K562 (cell line): ENCODE measurements around the gene BEND5. TPM values are rescaled to one million over a fixed set of nuclear protein-coding genes. Genes with fewer than 3 reads are reported as not detected.

ENCODE experiments used
- ATAC-seq: fragments of 200-7000 bp; cut with Tn5 transposase; 3 replicates; pipeline ENCODE4 v1.9.1; 2020; ENCODE audit warnings: moderate library complexity
- BruUV-seq: library from RNA; stranded (reverse); fragments of 400-500 nt; replicated peaks from 2 replicates; lab custom pipeline; 2021; lab: Mats Ljungman, UMichigan
- CTCF ChIA-PET: fragments of 300-600 bp; formaldehyde crosslinking; extraction: SDS; loops from one replicate; lab custom pipeline; 2021; ENCODE audit warnings: low intra/inter-chr PET ratio; lab: Yijun Ruan, JAX
- POLR2A ChIA-PET: fragments of 300-600, 350-650 bp; sonication (Branson Sonifier 250); formaldehyde crosslinking; extraction: SDS; loops from one replicate; lab custom pipeline; 2021; ENCODE audit warnings: antibody characterized with exemption, inconsistent platforms; lab: Yijun Ruan, JAX
- DNase-seq, 4 experiments: peaks; one replicate each; pipeline versions ENCODE4 v3.0.0 to v3.0.0-alpha.2; 2011 to 2018; ENCODE audit warnings: low spot score in 3 of 4, mixed read lengths in 3 of 4; ENCODE audit errors: extremely low read depth in 1 of 4
- FAIRE-seq: peaks from 2 replicates; lab custom pipeline; 2011; peaks lifted over from hg19 to GRCh38; lab: Jason Lieb, UNC
- H2AFZ ChIP-seq: 2 replicates; pipeline ENCODE4 v1.6.0; 2011; ENCODE audit warnings: low read depth, low read length, control low read depth, inconsistent platforms
- H3K27ac ChIP-seq: fragments of 200-600 bp; 3 replicates; pipeline ENCODE4 v1.8.0; 2011; ENCODE audit warnings: low read depth, mild to moderate bottlenecking, control low read depth, inconsistent platforms, low read length, moderate library complexity, mixed read lengths; ENCODE audit errors: extremely low read depth
- H3K27me3 ChIP-seq, 2 experiments: fragments of 300-600 bp in 1 of 2; 2 replicates in 1 of 2; 3 replicates in 1 of 2; pipeline versions ENCODE4 v1.6.0 to v1.8.0; 2011; ENCODE audit warnings: inconsistent platforms in 2 of 2, low read length in 2 of 2, mild to moderate bottlenecking in 1 of 2, mixed read lengths in 1 of 2, moderate library complexity in 1 of 2; ENCODE audit not compliant: control insufficient read depth in 2 of 2, insufficient read depth in 2 of 2
- H3K36me3 ChIP-seq: fragments of 300-600 bp; 3 replicates; pipeline ENCODE4 v1.8.0; 2011; ENCODE audit warnings: mild to moderate bottlenecking, low read length, inconsistent platforms; ENCODE audit not compliant: control insufficient read depth, insufficient read depth
- H3K4me1 ChIP-seq, 2 experiments: fragments of 200-600 bp in 1 of 2; replicated peaks in 1 of 2; 2 replicates in 1 of 2; 3 replicates in 1 of 2; pipeline versions ENCODE4 v1.5.1 to v1.8.0; 2011; ENCODE audit warnings: inconsistent platforms in 2 of 2, low read length in 2 of 2, mild to moderate bottlenecking in 1 of 2, mixed read lengths in 1 of 2, moderate library complexity in 1 of 2; ENCODE audit not compliant: control insufficient read depth in 2 of 2, insufficient read depth in 2 of 2
- H3K4me2 ChIP-seq: 2 replicates; pipeline ENCODE4 v1.6.1; 2011; ENCODE audit warnings: low read length, control low read depth, inconsistent platforms, mixed read lengths; ENCODE audit not compliant: insufficient read depth
- H3K4me3 ChIP-seq: fragments of 200-600 bp; sonication (generic), shearing (Covaris generic); 2 replicates; pipeline ENCODE4 v1.5.1; 2016; ENCODE audit warnings: control low read depth, inconsistent platforms
- H3K79me2 ChIP-seq: fragments of 200-600 bp; 3 replicates; pipeline ENCODE4 v1.8.0; 2011; ENCODE audit warnings: low read length, inconsistent platforms; ENCODE audit not compliant: control insufficient read depth, insufficient read depth
- H3K9ac ChIP-seq, 2 experiments: 2 replicates each; pipeline versions ENCODE4 v1.6.0 to v1.6.1; 2011; ENCODE audit warnings: low read depth in 2 of 2, low read length in 2 of 2, control low read depth in 1 of 2, inconsistent platforms in 1 of 2, mild to moderate bottlenecking in 1 of 2, mixed read lengths in 1 of 2; ENCODE audit not compliant: insufficient read depth in 1 of 2
- H3K9me1 ChIP-seq: one replicate; pipeline ENCODE4 v1.6.0; 2011; ENCODE audit warnings: inconsistent platforms, mild to moderate bottlenecking, low read length, moderate library complexity; ENCODE audit not compliant: control insufficient read depth, insufficient read depth
- H3K9me3 ChIP-seq: replicated peaks from 2 replicates; pipeline ENCODE4 v1.5.1; 2011; ENCODE audit warnings: low read depth, low read length, inconsistent platforms; ENCODE audit not compliant: control insufficient read depth, insufficient read depth
- H4K20me1 ChIP-seq: replicated peaks from 2 replicates; pipeline ENCODE4 v1.6.1; 2011; ENCODE audit warnings: low read length, inconsistent platforms, mixed read lengths; ENCODE audit not compliant: control insufficient read depth, insufficient read depth
- SMAD1 ChIP-seq: fragments of 150-350 bp; IDR thresholded peaks from 2 replicates; pipeline ENCODE4 v1.6.1; 2014; ENCODE audit warnings: low read length, low read depth; ENCODE audit not compliant: partially characterized antibody
- ZNF407 ChIP-seq: fragments of 450-650 bp; IDR thresholded peaks from 2 replicates; pipeline ENCODE4 v1.6.1; 2016; ENCODE audit warnings: low read depth
- WGBS: fragments of 100-300 bp; shearing (Covaris generic); methylation state at CpG from one replicate; pipeline ENCODE4 v1.1.6; 2016; ENCODE audit warnings: low coverage, mixed read lengths; ENCODE audit not compliant: insufficient coverage; ENCODE audit errors: missing lambda C conversion rate; 5-methylcytosine and 5-hydroxymethylcytosine counted together
- in situ Hi-C: fragments of 300-500 bp; cut with MboI; formaldehyde crosslinking; loops from 4 replicates; pipeline ENCODE4 v1.15.0; 2018; ENCODE audit warnings: inconsistent platforms, mixed read lengths
- intact Hi-C: fragments of 100-400 bp; cut with micrococcal nuclease; formaldehyde crosslinking; loops from 2 replicates; pipeline ENCODE4 v1.14.2; 2022
- polyA plus RNA-seq, 8 experiments: library from polyadenylated mRNA; depleted of rRNA in 4 of 8; stranded (reverse) in 5 of 8; unstranded in 3 of 8; fragments of >200 nt; fragmentation: Nextera tagmentation in 2 of 8; fragmentation: Illumina TruSeq in 1 of 8; extraction: Ambion mirVana in 2 of 8; extraction: Trizol in 1 of 8; gene quantifications; 2 replicates each; pipeline versions ENCODE4 v1.2.1 to v1.2.3, GENCODE V29; 2011 to 2014; ENCODE audit warnings: inconsistent platforms in 1 of 8, missing spikeins in 1 of 8
- total RNA-seq, 7 experiments: library from RNA; depleted of rRNA in 6 of 7; stranded (reverse); fragments of >200 nt in 6 of 7; fragmentation: Illumina TruSeq in 2 of 7; extraction: Trizol in 2 of 7; gene quantifications; 2 replicates each; pipeline versions ENCODE4 v1.2.1 to v1.2.3, GENCODE V29; 2011 to 2021; ENCODE audit warnings: low replicate concordance in 1 of 7

Gene BEND5
- total and polyA plus RNA-seq, 9 of the 15 experiments (the other 6 are each of a cell fraction or from before 2014, with no cell fraction given): not detected

- Histone ChIP-seq H3K4me3 (no peak overlapping the region), H3K4me1 (no peaks in the 10 kb centered on the region), H3K4me2 (no peak overlapping the region), H2AFZ (no peak overlapping the region), H3K36me3 (no peaks in the 10 kb centered on the region), H3K27me3 (no peaks in the 10 kb centered on the region), H3K9me3 (no peaks in the 10 kb centered on the region), H3K9me1 (no peaks in the 10 kb centered on the region), H3K79me2 (no peaks in the 10 kb centered on the region), H3K9ac (no peak overlapping the region), H3K27ac (no peak overlapping the region), H4K20me1 (no peaks in the 10 kb centered on the region)
- ATAC-seq: no peak
- ChIA-PET POLR2A (interaction anchor here (1.1 kb wide), 1 partner anchor 28 kb away, joined by 3 read pairs; no protein-coding TSS in a partner anchor), CTCF (no interaction called here)
- in situ Hi-C loops: no loop called here
- TF ChIP-seq SMAD1 (no peak), ZNF407 (no peak)
- no TSS peak for BruUV-seq
- FAIRE-seq: no peak
- 0% methylated on average over 2 of the region's 2 CpGs for WGBS
- no peak for DNase-seq
- intact Hi-C loops: no loop called here
These were observed 5.1 kb downstream of the BEND5 start for GRCh38 chr1:48771561-48771960.
